A549 (cell line): Measurements from ENCODE around the gene NPIPA2.
"Not testable (repeated sequence)": the region's sequence is repeated elsewhere in the genome, so short reads cannot be mapped to it uniquely, and the experiment has no call there.

Experiments used
- CBX8 ChIP-seq: fragments of 200-600 bp; sonication (generic); IDR thresholded peaks from 2 replicates; pipeline ENCODE4 v1.6.1; 2016
- CTCF ChIP-seq: fragments of >200 bp; sonication (Bioruptor Twin); formaldehyde crosslinking; IDR thresholded peaks from 3 replicates; pipeline ENCODE4 v1.5.1; 2016
- FOSL2 ChIP-seq, 2 experiments: fragments of 450-650 bp in 1 of 2; fragments of >200 bp in 1 of 2; sonication (Bioruptor Twin) in 1 of 2; formaldehyde crosslinking; IDR thresholded peaks; 2 replicates each; pipeline versions ENCODE4 v1.5.0 to v1.6.1; 2016 to 2020; ENCODE audit warnings: mild to moderate bottlenecking in 1 of 2, moderate library complexity in 1 of 2
- HES2 ChIP-seq: fragments of >200 bp; sonication (Bioruptor Twin); formaldehyde crosslinking; IDR thresholded peaks from 2 replicates; pipeline ENCODE4 v1.6.1; 2016
- HMGXB4 ChIP-seq: fragments of 250-450 bp; sonication (Bioruptor Pico); IDR thresholded peaks from 2 replicates; pipeline ENCODE4 v1.5.0; 2021; ENCODE audit warnings: mild to moderate bottlenecking, moderate library complexity, borderline replicate concordance
- RAD21 ChIP-seq, 2 experiments: fragments of >200 bp in 1 of 2; sonication (Bioruptor Twin) in 1 of 2; formaldehyde crosslinking in 1 of 2; IDR thresholded peaks in 1 of 2; conservative IDR thresholded peaks in 1 of 2; 2 replicates in 1 of 2; 3 replicates in 1 of 2; pipeline ENCODE4 v1.6.1; 2012 to 2018; ENCODE audit warnings: inconsistent platforms in 1 of 2
- RFX5 ChIP-seq: fragments of 450-650 bp; IDR thresholded peaks from 2 replicates; pipeline ENCODE4 v1.7.1; 2014; ENCODE audit warnings: antibody characterized with exemption, mild to moderate bottlenecking, moderate library complexity

- not testable (repeated sequence) for TF ChIP-seq HES2; RAD21 (conservative IDR thresholded peaks at IDR 0.05 in 1 of 2, IDR thresholded peaks at IDR 0.05 in 1 of 2); RFX5; CTCF; HMGXB4; CBX8; FOSL2 (IDR thresholded peaks at IDR 0.05); FOSL2 (CRISPR knock-in tag; IDR thresholded peaks at IDR 0.05)
Measured at GRCh38 chr16:14701859-14702258, 40.5 kb upstream of the NPIPA2 start.
